Adipocyte (in vitro differentiated cells): ENCODE results near the gene MTMR1.

Source experiments
- DNase-seq: peaks from one replicate; pipeline ENCODE4 v3.0.0-alpha.2; 2015; ENCODE audit warnings: low read depth
- H3K27me3 ChIP-seq: replicated peaks from 2 replicates; pipeline ENCODE4 v1.7.0; 2013; ENCODE audit warnings: mild to moderate bottlenecking, low read length, moderate library complexity; ENCODE audit not compliant: control insufficient read depth, insufficient read depth
- H3K36me3 ChIP-seq: 2 replicates; pipeline ENCODE4 v1.7.0; 2013; ENCODE audit warnings: low read length, mild to moderate bottlenecking, moderate library complexity; ENCODE audit not compliant: control insufficient read depth, insufficient read depth, severe bottlenecking
- H3K4me1 ChIP-seq: 2 replicates; pipeline ENCODE4 v1.7.0; 2013; ENCODE audit warnings: mild to moderate bottlenecking, low read length, moderate library complexity; ENCODE audit not compliant: control insufficient read depth, insufficient read depth
- H3K4me3 ChIP-seq: 2 replicates; pipeline ENCODE4 v1.7.0; 2013; ENCODE audit warnings: mild to moderate bottlenecking, low read length, moderate library complexity
- H3K9ac ChIP-seq: 2 replicates; pipeline ENCODE4 v1.7.0; 2013; ENCODE audit warnings: mild to moderate bottlenecking, low read length, moderate library complexity
- H3K9me3 ChIP-seq: 2 replicates; pipeline ENCODE4 v1.7.0; 2013; ENCODE audit warnings: mild to moderate bottlenecking, low read length, moderate library complexity; ENCODE audit not compliant: control insufficient read depth

Gene MTMR1

DNA sequence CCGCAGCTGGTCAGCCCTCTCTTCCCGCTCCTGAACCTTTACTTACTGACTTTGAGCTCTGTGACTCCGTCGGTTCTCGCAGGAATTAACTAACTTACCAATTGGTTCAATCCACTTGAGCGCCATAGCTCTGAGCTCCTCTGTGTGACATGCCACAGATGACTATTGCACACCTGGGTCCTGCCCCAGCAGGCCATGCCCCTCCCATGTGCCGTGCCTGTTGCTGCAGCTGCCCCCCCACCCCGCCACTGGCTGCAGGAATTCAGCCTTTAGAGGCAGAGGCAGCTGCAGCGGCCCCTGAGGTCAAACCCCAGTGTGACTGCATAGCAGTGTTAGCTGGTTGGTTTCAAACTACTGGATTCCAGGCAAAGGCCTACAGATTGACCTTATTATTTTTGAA lies 70.6 kb downstream of the MTMR1 start:
- no peaks in the 10 kb centered on the region for H3K27me3 ChIP-seq
- DNase-seq: no peak
- no peaks in the 10 kb centered on the region for H3K9me3 ChIP-seq
- no peak overlapping the region for H3K9ac ChIP-seq
- H3K36me3 ChIP-seq: no peaks in the 10 kb centered on the region
- peaks cover 24% of the 10 kb centered on the region for H3K4me1 ChIP-seq
- no peak overlapping the region for H3K4me3 ChIP-seq

DNA sequence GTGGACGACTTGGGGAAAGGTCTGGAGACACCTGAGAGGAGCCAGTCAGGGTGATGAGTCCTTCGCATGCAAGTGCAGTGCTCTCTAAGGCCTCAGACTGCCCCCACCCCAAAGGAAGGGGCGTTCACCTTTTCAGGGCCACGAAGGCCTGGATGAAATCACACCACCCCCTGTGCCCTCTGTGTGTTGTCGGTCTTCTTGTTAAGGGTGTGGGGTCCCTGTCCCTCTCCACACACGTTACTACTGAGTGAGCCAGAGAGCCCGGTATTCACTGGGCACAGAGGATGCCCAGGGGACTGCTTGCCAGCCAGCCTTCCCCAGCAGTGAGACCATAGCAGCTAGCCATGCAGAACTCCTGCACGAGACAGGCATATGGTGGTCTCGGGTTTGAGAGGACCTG lies 72.0 kb downstream of the MTMR1 start:
- Histone ChIP-seq H3K36me3 (no peaks in the 10 kb centered on the region), H3K9ac (no peak overlapping the region), H3K4me1 (peaks cover 24% of the 10 kb centered on the region), H3K4me3 (no peak overlapping the region), H3K27me3 (no peaks in the 10 kb centered on the region), H3K9me3 (no peaks in the 10 kb centered on the region)
- DNase-seq: no peak

DNA sequence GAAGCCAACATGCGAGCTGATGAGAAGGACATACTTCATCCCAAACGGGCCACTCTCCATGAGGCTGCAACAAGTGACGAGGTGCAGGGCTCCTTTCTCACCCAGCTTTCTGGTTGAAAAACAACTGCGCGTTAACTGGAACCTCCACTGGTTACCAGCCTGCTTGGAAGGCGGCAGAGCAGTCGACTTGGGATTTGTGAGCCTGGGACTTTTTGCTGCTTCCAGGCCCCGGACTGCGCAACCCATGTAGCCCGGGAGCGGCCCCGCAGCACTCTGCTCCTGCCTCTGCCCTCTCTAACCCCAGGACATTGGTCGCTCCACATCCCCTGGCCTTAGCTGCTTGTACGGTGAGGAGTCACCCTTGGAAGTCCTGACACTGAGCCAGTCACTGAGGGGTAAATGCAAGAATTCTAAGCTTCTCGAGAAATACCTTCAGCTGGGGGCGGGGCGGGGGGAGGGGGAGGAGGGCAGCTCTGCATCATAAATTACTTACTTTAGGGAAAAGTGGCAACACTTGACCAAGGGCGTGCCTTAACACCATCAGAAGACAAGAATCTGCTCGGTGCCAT lies 72.7 kb downstream of the MTMR1 start:
- Histone ChIP-seq H3K4me3 (no peak overlapping the region), H3K27me3 (no peaks in the 10 kb centered on the region), H3K4me1 (peaks cover 24% of the 10 kb centered on the region), H3K36me3 (no peaks in the 10 kb centered on the region), H3K9ac (no peak overlapping the region), H3K9me3 (no peaks in the 10 kb centered on the region)
- no peak for DNase-seq

DNA sequence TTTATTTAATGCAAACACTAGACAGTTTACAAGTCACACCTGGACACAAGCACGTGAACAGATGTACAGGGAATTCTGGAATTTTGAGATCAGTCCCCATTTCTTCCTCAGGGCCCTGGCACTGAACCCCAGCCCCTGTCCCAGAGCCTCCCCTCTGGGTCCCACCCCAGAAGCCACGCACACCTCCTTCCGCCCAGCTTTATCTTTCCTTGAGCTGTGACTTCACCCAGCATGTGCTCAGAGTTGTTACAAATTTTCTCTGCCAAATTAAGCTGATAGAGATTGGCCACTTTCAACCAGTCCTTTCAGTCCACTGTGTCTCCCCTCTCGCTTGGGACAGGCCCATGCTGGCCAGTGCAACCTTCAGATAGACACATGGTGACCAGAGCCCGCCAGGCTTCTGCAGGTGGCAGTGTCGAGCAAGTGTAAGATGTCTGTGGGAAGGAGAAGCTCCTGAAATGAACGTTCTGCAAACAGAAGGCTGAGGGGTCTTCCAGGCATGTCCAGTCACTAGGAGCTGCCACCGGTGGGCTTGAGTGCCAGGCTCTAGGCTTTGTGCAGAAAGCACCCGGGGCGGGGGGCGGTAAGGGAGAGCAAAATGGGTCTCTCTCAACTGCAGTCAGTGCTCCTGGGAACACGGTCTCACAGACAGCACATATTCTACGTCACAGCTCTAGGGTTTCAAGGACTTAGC lies 73.3 kb downstream of the MTMR1 start:
- H3K9me3 ChIP-seq: no peaks in the 10 kb centered on the region
- no peak overlapping the region for H3K4me3 ChIP-seq
- H3K27me3 ChIP-seq: no peaks in the 10 kb centered on the region
- H3K9ac ChIP-seq: no peak overlapping the region
- H3K36me3 ChIP-seq: no peaks in the 10 kb centered on the region
- H3K4me1 ChIP-seq: peaks cover 24% of the 10 kb centered on the region
- DNase-seq: no peak

DNA sequence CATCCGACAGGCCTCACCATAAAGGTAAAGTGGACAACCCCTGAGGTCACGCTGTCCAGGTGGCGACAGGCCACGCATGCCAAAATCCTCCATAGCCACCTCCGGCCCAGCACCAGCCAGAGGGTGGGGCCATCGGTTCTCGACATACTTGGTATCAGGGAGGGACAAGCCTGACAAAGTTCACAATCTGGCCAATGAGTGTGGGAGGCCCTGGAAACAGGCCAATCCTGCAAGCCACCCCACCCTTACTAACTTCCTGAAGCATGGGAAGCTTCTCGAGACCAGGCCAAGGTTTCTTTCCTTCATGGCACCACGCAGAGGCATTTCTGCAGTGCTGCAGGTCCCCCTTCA lies 73.8 kb downstream of the MTMR1 start:
- DNase-seq: no peak
- Histone ChIP-seq H3K9ac (no peak overlapping the region), H3K4me3 (no peak overlapping the region), H3K36me3 (no peaks in the 10 kb centered on the region), H3K9me3 (no peaks in the 10 kb centered on the region), H3K27me3 (no peaks in the 10 kb centered on the region), H3K4me1 (peaks cover 25% of the 10 kb centered on the region)

DNA sequence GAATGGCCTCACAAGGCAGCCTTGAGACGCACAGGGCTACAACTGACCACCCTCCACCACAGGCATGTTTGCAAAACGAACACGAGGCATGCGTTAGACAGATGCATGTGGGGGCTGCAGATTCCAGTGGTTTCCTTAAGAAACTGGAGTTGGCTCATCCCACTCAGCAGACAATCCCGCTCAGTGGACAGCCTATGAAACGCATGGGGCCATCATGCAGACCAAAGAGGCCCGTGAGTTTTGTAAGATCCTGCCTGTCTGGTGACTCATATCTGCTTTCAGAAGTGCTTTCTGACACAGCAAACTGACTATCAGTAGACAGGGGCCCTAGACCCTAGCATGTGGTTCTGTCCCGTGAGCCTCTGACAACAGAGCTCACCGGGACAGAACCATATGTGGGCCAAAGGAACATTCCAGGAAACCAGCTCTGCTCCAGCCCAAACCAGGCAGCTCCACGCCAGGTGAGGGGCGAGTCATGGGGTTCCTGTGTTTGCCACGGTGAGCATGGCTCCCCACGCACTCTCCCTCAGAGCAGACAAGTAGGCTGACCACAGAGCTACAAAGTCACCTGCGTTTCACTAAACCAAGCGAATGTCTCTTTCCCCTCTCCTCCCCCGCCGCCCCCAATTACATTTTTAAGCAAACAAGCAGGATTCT lies 74.4 kb downstream of the MTMR1 start:
- Histone ChIP-seq H3K4me1 (peaks cover 27% of the 10 kb centered on the region), H3K27me3 (no peaks in the 10 kb centered on the region), H3K36me3 (no peaks in the 10 kb centered on the region), H3K9me3 (no peaks in the 10 kb centered on the region), H3K9ac (no peak overlapping the region), H3K4me3 (no peak overlapping the region)
- DNase-seq: peak; percentile 76

DNA sequence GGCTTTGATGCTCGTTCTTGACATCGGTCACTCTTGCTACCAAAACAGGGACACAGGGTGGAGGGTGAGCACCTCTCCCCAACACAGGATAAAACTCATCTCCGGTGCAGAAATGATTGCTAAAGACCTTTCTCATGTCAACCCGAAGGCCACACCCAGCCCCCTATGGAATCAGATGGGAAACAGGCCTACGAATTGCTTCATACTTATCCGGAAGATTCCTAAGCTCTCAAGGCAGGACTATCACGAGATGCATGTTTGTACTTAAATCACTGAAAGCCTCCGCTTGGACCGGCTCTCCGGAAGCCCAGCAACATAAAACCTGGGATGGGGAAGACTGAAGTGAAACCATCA lies 74.9 kb downstream of the MTMR1 start:
- Histone ChIP-seq H3K4me3 (no peak overlapping the region), H3K9ac (no peak overlapping the region), H3K4me1 (peaks cover 23% of the 10 kb centered on the region), H3K36me3 (no peaks in the 10 kb centered on the region), H3K27me3 (no peaks in the 10 kb centered on the region), H3K9me3 (no peaks in the 10 kb centered on the region)
- no peak for DNase-seq

DNA sequence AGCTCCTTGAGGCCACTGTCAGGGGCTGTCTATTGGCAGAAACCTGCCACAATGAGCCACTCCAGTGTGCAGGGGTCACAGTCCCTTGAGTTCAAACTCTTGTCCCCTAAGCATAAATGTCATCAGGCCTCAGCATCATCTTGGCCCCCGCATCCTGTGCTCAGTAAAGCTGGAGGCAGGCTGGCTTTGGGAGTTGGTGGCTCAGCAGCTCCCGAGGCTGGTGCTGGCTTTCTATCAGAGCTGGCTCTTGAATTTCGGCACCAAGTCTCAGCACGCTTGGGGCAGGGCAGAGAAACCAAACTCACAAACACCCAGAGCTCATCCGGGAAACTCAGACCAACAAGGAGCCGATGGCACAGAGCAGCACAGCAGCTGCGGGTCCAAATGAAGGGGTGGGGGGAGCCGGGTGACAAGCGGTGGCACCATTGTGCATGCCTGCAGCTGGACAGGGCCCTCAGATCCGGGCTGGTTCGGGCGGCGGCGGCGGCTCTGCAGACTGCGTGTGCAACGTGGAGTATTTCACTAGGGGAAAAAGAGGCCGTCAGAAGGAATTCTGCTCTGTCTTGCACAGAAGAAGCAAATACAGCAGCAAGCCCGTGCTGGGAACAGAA lies 75.5 kb downstream of the MTMR1 start:
- H3K4me3 ChIP-seq: no peak overlapping the region
- no peaks in the 10 kb centered on the region for H3K9me3 ChIP-seq
- H3K4me1 ChIP-seq: peaks cover 20% of the 10 kb centered on the region
- H3K27me3 ChIP-seq: no peaks in the 10 kb centered on the region
- DNase-seq: no peak
- H3K36me3 ChIP-seq: no peaks in the 10 kb centered on the region
- H3K9ac ChIP-seq: no peak overlapping the region

DNA sequence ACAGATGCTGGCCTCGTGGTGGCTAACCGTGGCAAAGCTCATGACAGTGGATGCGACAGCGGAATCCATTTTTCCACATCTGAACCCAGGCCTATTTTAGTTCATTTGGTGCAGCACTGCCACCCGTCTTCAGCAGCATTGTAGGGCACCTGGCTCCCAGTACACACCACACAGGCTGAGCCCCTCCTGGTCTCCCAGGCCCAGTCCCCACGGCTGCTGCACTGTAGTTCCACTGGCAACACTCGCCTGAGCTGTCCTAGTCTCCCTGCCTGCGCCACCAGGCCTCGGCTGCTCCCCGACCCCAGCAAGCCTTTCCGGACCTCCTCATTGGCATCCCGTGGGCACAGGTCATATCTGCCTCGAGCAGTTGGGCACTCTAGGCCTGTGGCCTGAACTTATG lies 76.2 kb downstream of the MTMR1 start:
- peaks cover 22% of the 10 kb centered on the region for H3K4me1 ChIP-seq
- H3K27me3 ChIP-seq: no peaks in the 10 kb centered on the region
- H3K9me3 ChIP-seq: no peaks in the 10 kb centered on the region
- no peak overlapping the region for H3K9ac ChIP-seq
- no peaks in the 10 kb centered on the region for H3K36me3 ChIP-seq
- no peak overlapping the region for H3K4me3 ChIP-seq
- no peak for DNase-seq

DNA sequence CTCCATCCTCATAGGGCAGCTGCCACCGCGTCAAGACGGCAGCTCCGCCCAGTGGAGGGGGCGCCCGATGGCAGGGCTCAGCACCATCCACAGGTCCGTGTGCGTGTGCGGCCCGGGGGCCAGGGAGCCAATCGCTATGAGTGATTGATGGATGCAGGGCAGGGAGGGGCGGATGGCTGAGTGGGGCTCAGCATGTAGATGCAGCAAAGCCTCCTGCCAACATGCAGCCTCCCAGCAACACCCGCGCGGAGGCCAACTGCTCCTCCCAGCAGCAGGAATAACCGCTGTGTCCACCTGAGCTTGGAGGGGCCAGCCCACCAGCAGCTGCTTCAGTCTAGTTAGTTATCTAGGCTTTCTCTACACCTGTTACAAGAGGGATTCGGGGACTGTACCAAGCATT lies 77.4 kb downstream of the MTMR1 start:
- Histone ChIP-seq H3K36me3 (no peaks in the 10 kb centered on the region), H3K4me1 (peaks cover 22% of the 10 kb centered on the region), H3K4me3 (no peak overlapping the region), H3K9me3 (no peaks in the 10 kb centered on the region), H3K9ac (no peak overlapping the region), H3K27me3 (no peaks in the 10 kb centered on the region)
- no peak for DNase-seq

DNA sequence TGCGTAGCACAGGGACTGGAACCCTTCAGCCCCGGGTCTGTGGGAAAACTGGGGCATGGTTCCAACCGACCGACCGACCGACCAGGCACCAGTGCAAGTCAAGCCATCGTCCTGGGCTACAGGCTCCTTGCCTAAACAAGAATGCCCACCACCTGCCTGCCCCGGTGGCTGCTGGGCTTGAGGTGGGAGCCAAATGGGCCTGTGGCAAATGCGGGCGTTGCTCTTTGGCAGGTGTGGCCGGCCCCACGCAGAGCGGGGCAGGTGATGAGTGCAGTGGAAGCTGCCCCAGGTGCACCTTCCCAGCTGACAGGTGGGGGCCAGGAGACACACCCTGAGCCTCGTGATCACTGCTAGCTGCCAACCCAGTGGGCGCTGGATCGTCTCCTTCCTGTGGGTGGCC lies 77.9 kb downstream of the MTMR1 start:
- no peak overlapping the region for H3K4me3 ChIP-seq
- H3K9ac ChIP-seq: no peak overlapping the region
- no peaks in the 10 kb centered on the region for H3K9me3 ChIP-seq
- DNase-seq: no peak
- H3K4me1 ChIP-seq: peaks cover 22% of the 10 kb centered on the region
- no peaks in the 10 kb centered on the region for H3K27me3 ChIP-seq
- H3K36me3 ChIP-seq: no peaks in the 10 kb centered on the region
